MG63 (cell line): Measurements from ENCODE around the gene PRKAG3. TPM values are rescaled to one million over a fixed set of nuclear protein-coding genes. Genes with fewer than 3 reads are reported as not detected.

Experiments used
- DNase-seq: peaks from one replicate; pipeline ENCODE4 v3.0.0-alpha.2; 2020
- H3K27me3 ChIP-seq: fragments of 250-450 bp; sonication (Bioruptor Pico); 2 replicates; pipeline ENCODE4 v1.5.1; 2020; ENCODE audit warnings: mild to moderate bottlenecking, moderate library complexity
- H3K36me3 ChIP-seq: fragments of 250-450 bp; sonication (Bioruptor Pico); 2 replicates; pipeline ENCODE4 v1.5.1; 2020; ENCODE audit warnings: mild to moderate bottlenecking, moderate library complexity
- H3K4me3 ChIP-seq: fragments of 250-450 bp; sonication (Bioruptor Pico); 2 replicates; pipeline ENCODE4 v1.5.1; 2020; ENCODE audit warnings: mild to moderate bottlenecking, moderate library complexity
- H3K9me3 ChIP-seq: fragments of 250-450 bp; sonication (Bioruptor Pico); 2 replicates; pipeline ENCODE4 v1.5.1; 2020; ENCODE audit warnings: mild to moderate bottlenecking, moderate library complexity
- total RNA-seq: library from RNA; depleted of rRNA; stranded (reverse); fragments of >200 nt; shearing (Covaris generic); gene quantifications from 2 replicates; pipeline ENCODE4 v1.2.3, GENCODE V29; 2014; ENCODE audit warnings: low replicate concordance

The PRKAG3 gene
- total RNA-seq, 1 experiment from 2014 or later: not detected

- Histone ChIP-seq H3K4me3 (no peak overlapping the region), H3K9me3 (no peaks in the 10 kb centered on the region), H3K36me3 (no peaks in the 10 kb centered on the region), H3K27me3 (peaks cover 8% of the 10 kb centered on the region; the same call in 1 of the 2 replicates)
- no peak for DNase-seq
Measured at GRCh38 chr2:218870984-218871344, 39.4 kb upstream of the PRKAG3 start.

- Histone ChIP-seq H3K27me3 (peaks cover 7% of the 10 kb centered on the region; the same call in 1 of the 2 replicates), H3K36me3 (no peaks in the 10 kb centered on the region), H3K4me3 (no peak overlapping the region), H3K9me3 (no peaks in the 10 kb centered on the region)
- DNase-seq: no peak
Measured at GRCh38 chr2:218869064-218869463, 37.5 kb upstream of the PRKAG3 start.

- peaks cover 4% of the 10 kb centered on the region for H3K27me3 ChIP-seq
- no peaks in the 10 kb centered on the region for H3K36me3 ChIP-seq
- no peak overlapping the region for H3K4me3 ChIP-seq
- no peak for DNase-seq
- H3K9me3 ChIP-seq: no peaks in the 10 kb centered on the region
Measured at GRCh38 chr2:218867900-218868299, 36.3 kb upstream of the PRKAG3 start.

- no peak overlapping the region for H3K4me3 ChIP-seq
- peaks cover 7% of the 10 kb centered on the region for H3K27me3 ChIP-seq
- H3K36me3 ChIP-seq: no peaks in the 10 kb centered on the region
- H3K9me3 ChIP-seq: no peaks in the 10 kb centered on the region
- DNase-seq: no peak
Measured at GRCh38 chr2:218865999-218866398, 34.4 kb upstream of the PRKAG3 start.

GRCh38 chr2:218865396-218865795, 33.8 kb upstream of the PRKAG3 start:
- no peak for DNase-seq
- Histone ChIP-seq H3K27me3 (peaks cover 9% of the 10 kb centered on the region), H3K9me3 (no peaks in the 10 kb centered on the region), H3K36me3 (no peaks in the 10 kb centered on the region), H3K4me3 (no peak overlapping the region)

GRCh38 chr2:218863021-218863520, 31.5 kb upstream of the PRKAG3 start:
- no peak overlapping the region for H3K4me3 ChIP-seq
- no peak for DNase-seq
- H3K36me3 ChIP-seq: no peaks in the 10 kb centered on the region
- no peaks in the 10 kb centered on the region for H3K9me3 ChIP-seq
- H3K27me3 ChIP-seq: peaks cover 27% of the 10 kb centered on the region

GRCh38 chr2:218861645-218862318, 30.2 kb upstream of the PRKAG3 start:
- no peak for DNase-seq
- no peaks in the 10 kb centered on the region for H3K9me3 ChIP-seq

GRCh38 chr2:218860950-218861381, 29.4 kb upstream of the PRKAG3 start:
- peak; percentile 65 for DNase-seq
- peaks cover 27% of the 10 kb centered on the region for H3K27me3 ChIP-seq

More at GRCh38 chr2:218861645-218862318, 30.2 kb upstream of the PRKAG3 start:
- H3K27me3 ChIP-seq: peaks cover 27% of the 10 kb centered on the region
- H3K36me3 ChIP-seq: no peaks in the 10 kb centered on the region
- no peak overlapping the region for H3K4me3 ChIP-seq

GRCh38 chr2:218859988-218860831, 28.6 kb upstream of the PRKAG3 start:
- H3K4me3 ChIP-seq: peak overlapping the region; percentile 14; the same call in 1 of the 2 replicates
- DNase-seq: no peak
- peaks cover 27% of the 10 kb centered on the region for H3K27me3 ChIP-seq
- no peaks in the 10 kb centered on the region for H3K36me3 ChIP-seq
- H3K9me3 ChIP-seq: no peaks in the 10 kb centered on the region

More at GRCh38 chr2:218860950-218861381, 29.4 kb upstream of the PRKAG3 start:
- Histone ChIP-seq H3K9me3 (no peaks in the 10 kb centered on the region), H3K4me3 (no peak overlapping the region), H3K36me3 (no peaks in the 10 kb centered on the region)

GRCh38 chr2:218859556-218859987, 28.0 kb upstream of the PRKAG3 start, which contains the start of gene WNT6:
Gene WNT6 (plus strand): TSS chr2:218859805. CDS start chr2:218860038, 233 bp downstream.
- H3K36me3 ChIP-seq: no peaks in the 10 kb centered on the region
- no peaks in the 10 kb centered on the region for H3K9me3 ChIP-seq
- peak within 1 kb of the TSS; percentile 14; the same call in 1 of the 2 replicates for H3K4me3 ChIP-seq
- peaks cover 27% of the 10 kb centered on the region for H3K27me3 ChIP-seq
- peak; percentile 38 for DNase-seq

- Histone ChIP-seq H3K4me3 (no peak overlapping the region), H3K27me3 (peaks cover 27% of the 10 kb centered on the region), H3K36me3 (no peaks in the 10 kb centered on the region), H3K9me3 (no peaks in the 10 kb centered on the region)
- DNase-seq: no peak
Measured at GRCh38 chr2:218858671-218859555, 27.3 kb upstream of the PRKAG3 start.

- H3K36me3 ChIP-seq: no peaks in the 10 kb centered on the region
- no peaks in the 10 kb centered on the region for H3K9me3 ChIP-seq
- H3K4me3 ChIP-seq: no peak overlapping the region
- H3K27me3 ChIP-seq: peaks cover 27% of the 10 kb centered on the region
- DNase-seq: no peak
Measured at GRCh38 chr2:218858138-218858445, 26.5 kb upstream of the PRKAG3 start.

GRCh38 chr2:218857371-218858137, 26.0 kb upstream of the PRKAG3 start:
- H3K27me3 ChIP-seq: peaks cover 27% of the 10 kb centered on the region

GRCh38 chr2:218856896-218857243, 25.3 kb upstream of the PRKAG3 start:
- DNase-seq: no peak
- Histone ChIP-seq H3K9me3 (no peaks in the 10 kb centered on the region), H3K4me3 (no peak overlapping the region), H3K36me3 (no peaks in the 10 kb centered on the region), H3K27me3 (peaks cover 27% of the 10 kb centered on the region)

More at GRCh38 chr2:218857371-218858137, 26.0 kb upstream of the PRKAG3 start:
- no peak for DNase-seq
- Histone ChIP-seq H3K9me3 (no peaks in the 10 kb centered on the region), H3K4me3 (no peak overlapping the region), H3K36me3 (no peaks in the 10 kb centered on the region)

- Histone ChIP-seq H3K9me3 (no peaks in the 10 kb centered on the region), H3K27me3 (peaks cover 25% of the 10 kb centered on the region), H3K36me3 (no peaks in the 10 kb centered on the region), H3K4me3 (no peak overlapping the region)
- DNase-seq: no peak
Measured at GRCh38 chr2:218856167-218856895, 24.7 kb upstream of the PRKAG3 start.
